ENCODE results near the gene GCNT1. TPM values are rescaled to one million over a fixed set of nuclear protein-coding genes. Genes with fewer than 3 reads are reported as not detected.
"Not testable (repeated sequence)": the region's sequence is repeated elsewhere in the genome, so short reads cannot be mapped to it uniquely, and the experiment has no call there.

Gene GCNT1
- total and polyA plus RNA-seq, 2 experiments from 2014 or later: 43.4 to 59.3 TPM

DNA sequence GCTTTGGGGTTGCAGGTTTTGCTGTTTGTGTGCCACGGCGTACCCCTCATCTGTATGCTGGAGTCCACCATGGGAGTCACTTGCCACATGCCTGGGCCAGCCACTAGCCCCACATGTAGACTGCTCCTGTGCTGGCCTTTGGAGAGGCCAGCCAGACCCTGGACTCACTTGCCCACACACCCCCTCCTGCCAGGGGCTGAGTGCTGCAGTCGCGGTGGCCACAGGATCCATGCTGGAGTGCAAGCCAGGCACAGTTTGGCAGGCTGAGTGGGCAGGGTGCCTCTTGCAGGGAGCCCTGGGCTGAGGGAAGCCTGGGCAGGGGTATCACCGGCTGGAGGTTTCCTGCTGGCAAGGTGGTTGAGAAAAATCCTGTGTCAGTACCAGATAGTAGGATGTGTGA, 25.6 kb upstream of the GCNT1 start:
- Histone ChIP-seq H3K36me3 (replicated peaks; ENCODE audit: insufficient read depth, low read depth) (no peaks in the 10 kb centered on the region), H3K9me3 (ENCODE audit: low read depth) (no peaks in the 10 kb centered on the region), H3K9me2 (replicated peaks; ENCODE audit: insufficient read depth) (no peaks in the 10 kb centered on the region), H3K4me1 (ENCODE audit: insufficient read depth) (no peaks in the 10 kb centered on the region), H2AFZ (no peak overlapping the region), H3K27me3 (no peaks in the 10 kb centered on the region), H3K4me3 (no peak overlapping the region), H3K79me2 (no peaks in the 10 kb centered on the region), H3K27ac (no peak overlapping the region), H3K4me2 (no peak overlapping the region), H4K20me1 (ENCODE audit: insufficient read depth, poor library complexity, severe bottlenecking) (no peaks in the 10 kb centered on the region)
- 88% methylated on average over 5 of the region's 5 CpGs for WGBS (ENCODE audit: low lambda C conversion rate, missing lambda C conversion rate)
- TF ChIP-seq, protein P1, sequence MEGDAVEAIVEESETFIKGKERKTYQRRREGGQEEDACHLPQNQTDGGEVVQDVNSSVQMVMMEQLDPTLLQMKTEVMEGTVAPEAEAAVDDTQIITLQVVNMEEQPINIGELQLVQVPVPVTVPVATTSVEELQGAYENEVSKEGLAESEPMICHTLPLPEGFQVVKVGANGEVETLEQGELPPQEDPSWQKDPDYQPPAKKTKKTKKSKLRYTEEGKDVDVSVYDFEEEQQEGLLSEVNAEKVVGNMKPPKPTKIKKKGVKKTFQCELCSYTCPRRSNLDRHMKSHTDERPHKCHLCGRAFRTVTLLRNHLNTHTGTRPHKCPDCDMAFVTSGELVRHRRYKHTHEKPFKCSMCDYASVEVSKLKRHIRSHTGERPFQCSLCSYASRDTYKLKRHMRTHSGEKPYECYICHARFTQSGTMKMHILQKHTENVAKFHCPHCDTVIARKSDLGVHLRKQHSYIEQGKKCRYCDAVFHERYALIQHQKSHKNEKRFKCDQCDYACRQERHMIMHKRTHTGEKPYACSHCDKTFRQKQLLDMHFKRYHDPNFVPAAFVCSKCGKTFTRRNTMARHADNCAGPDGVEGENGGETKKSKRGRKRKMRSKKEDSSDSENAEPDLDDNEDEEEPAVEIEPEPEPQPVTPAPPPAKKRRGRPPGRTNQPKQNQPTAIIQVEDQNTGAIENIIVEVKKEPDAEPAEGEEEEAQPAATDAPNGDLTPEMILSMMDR (IDR thresholded peaks at IDR 0.05; ENCODE audit: poor library complexity): no peak
- no peak for TF ChIP-seq EZH2phosphoT487 (IDR thresholded peaks at IDR 0.05; ENCODE audit: low read depth, severe bottlenecking, unreplicated experiment)
- no peak for TF ChIP-seq EZH2 (IDR thresholded peaks at IDR 0.05; ENCODE audit: borderline replicate concordance)
- no peak for DNase-seq (ENCODE audit: low spot score)

DNA sequence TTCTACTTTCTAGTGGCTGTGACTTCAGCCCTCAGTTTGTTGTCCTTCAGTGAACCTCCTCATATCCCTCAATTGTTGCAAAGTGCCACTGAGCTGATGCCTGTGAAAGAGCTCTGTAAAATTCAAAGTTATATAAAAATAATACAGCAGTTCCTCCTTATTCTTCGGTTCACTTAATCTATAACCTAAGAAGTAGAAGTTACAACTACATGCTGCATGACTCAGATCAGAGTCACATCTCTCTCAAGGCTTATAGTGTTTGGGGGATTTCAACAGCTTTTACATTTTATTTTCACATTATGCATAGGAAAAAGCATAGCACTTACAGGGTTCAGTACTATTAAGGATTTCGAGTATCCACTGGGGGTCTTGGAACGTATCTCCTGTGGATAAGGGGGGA, 25.1 kb upstream of the GCNT1 start:
- Histone ChIP-seq H2AFZ (no peak overlapping the region), H3K36me3 (replicated peaks; ENCODE audit: insufficient read depth, low read depth) (no peaks in the 10 kb centered on the region), H3K9me3 (ENCODE audit: low read depth) (no peaks in the 10 kb centered on the region), H3K79me2 (no peaks in the 10 kb centered on the region), H3K4me2 (no peak overlapping the region), H3K27me3 (no peaks in the 10 kb centered on the region), H3K4me1 (ENCODE audit: insufficient read depth) (no peaks in the 10 kb centered on the region), H3K27ac (no peak overlapping the region), H3K9me2 (replicated peaks; ENCODE audit: insufficient read depth) (no peaks in the 10 kb centered on the region), H3K4me3 (no peak overlapping the region), H4K20me1 (ENCODE audit: insufficient read depth, poor library complexity, severe bottlenecking) (no peaks in the 10 kb centered on the region)
- no peak for DNase-seq (ENCODE audit: low spot score)
- 91% methylated on average over 3 of the region's 3 CpGs for WGBS (ENCODE audit: low lambda C conversion rate, missing lambda C conversion rate)
- TF ChIP-seq, protein P1 (IDR thresholded peaks at IDR 0.05; ENCODE audit: poor library complexity): no peak
- no peak for TF ChIP-seq EZH2 (IDR thresholded peaks at IDR 0.05; ENCODE audit: borderline replicate concordance)
- no peak for TF ChIP-seq EZH2phosphoT487 (IDR thresholded peaks at IDR 0.05; ENCODE audit: low read depth, severe bottlenecking, unreplicated experiment)

DNA sequence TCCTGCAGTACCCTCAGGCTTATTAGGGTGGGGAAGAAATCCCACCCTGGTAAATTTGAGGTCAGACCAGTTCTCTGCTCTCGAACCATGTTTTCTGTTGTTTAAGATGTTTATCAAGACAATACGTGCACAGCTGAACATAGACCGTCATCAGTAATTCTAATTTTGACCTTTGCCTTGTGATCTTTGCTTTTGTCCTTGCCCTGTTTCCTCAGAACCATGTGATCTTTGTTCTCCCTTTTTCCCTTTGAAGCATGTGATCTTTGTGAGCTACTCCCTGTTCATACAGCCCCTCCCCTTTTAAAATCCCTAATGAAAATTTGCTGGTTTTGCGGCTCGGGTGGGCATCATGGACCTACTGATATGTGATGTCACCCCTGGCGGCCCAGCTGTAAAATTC, 24.1 kb upstream of the GCNT1 start:
- not testable (repeated sequence) for DNase-seq (ENCODE audit: low spot score); H3K4me1 ChIP-seq (ENCODE audit: insufficient read depth); H3K9me2 ChIP-seq (replicated peaks; ENCODE audit: insufficient read depth); H3K27ac ChIP-seq; H3K4me2 ChIP-seq; H3K4me3 ChIP-seq; H3K9me3 ChIP-seq (ENCODE audit: low read depth); H3K79me2 ChIP-seq; H3K27me3 ChIP-seq; H2AFZ ChIP-seq; H4K20me1 ChIP-seq (ENCODE audit: insufficient read depth, poor library complexity, severe bottlenecking); H3K36me3 ChIP-seq (replicated peaks; ENCODE audit: insufficient read depth, low read depth)
- WGBS (ENCODE audit: low lambda C conversion rate, missing lambda C conversion rate): 84% methylated on average over 6 of the region's 6 CpGs

DNA sequence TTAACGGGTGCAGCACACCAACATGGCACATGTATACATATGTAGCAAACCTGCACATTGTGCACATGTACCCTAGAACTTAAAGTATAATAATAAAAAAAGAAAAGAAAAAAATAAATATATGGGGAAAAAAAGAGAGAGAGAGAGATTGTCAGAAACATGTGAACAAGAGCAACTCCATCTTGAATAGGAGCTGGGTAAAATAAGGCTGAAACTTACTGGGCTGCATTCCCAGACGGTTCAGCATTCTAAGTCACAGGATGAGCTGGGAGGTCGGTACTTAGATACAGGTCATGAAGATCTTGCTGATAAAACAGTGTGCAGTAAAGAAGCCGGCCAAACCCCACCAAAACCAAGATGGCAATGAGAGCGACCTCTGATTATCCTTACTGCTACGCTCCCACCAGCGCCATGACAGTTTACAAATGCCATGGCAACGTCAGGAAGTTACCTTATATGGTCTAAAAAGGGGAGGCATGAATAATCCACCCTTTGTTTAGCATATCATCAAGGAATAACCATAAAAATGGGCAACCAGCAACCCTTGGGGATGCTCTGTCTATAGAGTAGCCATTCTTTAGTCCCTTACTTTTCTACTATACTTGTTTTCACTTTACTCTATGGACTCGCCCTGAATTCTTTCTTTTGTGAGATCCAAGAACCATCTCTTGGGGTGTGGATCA, 21.8 kb upstream of the GCNT1 start:
- not testable (repeated sequence) for H3K9me3 ChIP-seq (ENCODE audit: low read depth); DNase-seq (ENCODE audit: low spot score); H3K36me3 ChIP-seq (replicated peaks; ENCODE audit: insufficient read depth, low read depth); H3K4me3 ChIP-seq; H2AFZ ChIP-seq; H3K4me2 ChIP-seq; H3K27me3 ChIP-seq; H3K79me2 ChIP-seq; H4K20me1 ChIP-seq (ENCODE audit: insufficient read depth, poor library complexity, severe bottlenecking); H3K27ac ChIP-seq; H3K9me2 ChIP-seq (replicated peaks; ENCODE audit: insufficient read depth); H3K4me1 ChIP-seq (ENCODE audit: insufficient read depth)
- 81% methylated on average over 9 of the region's 9 CpGs for WGBS (ENCODE audit: low lambda C conversion rate, missing lambda C conversion rate)
